Stimulated activated CD4-positive, alpha-beta T cell treated with anti-CD3 and anti-CD28 coated beads, Interleukin-12 subunit alpha, Interleukin-12 subunit beta, amount 100 ng/mL, for 24 hours (primary cell): ENCODE data around the gene DCAF10.
A peak's percentile ranks its signal among the peaks of the same experiment; 100 is the strongest.
"Not testable (repeated sequence)": the region's sequence is repeated elsewhere in the genome, so short reads cannot be mapped to it uniquely, and the experiment has no call there.

Experiments used
- DNase-seq, 2 experiments: peaks; one replicate each; pipeline ENCODE4 v3.0.0-alpha.2; 2020; ENCODE audit warnings: low read depth in 2 of 2

The DCAF10 gene

DNA sequence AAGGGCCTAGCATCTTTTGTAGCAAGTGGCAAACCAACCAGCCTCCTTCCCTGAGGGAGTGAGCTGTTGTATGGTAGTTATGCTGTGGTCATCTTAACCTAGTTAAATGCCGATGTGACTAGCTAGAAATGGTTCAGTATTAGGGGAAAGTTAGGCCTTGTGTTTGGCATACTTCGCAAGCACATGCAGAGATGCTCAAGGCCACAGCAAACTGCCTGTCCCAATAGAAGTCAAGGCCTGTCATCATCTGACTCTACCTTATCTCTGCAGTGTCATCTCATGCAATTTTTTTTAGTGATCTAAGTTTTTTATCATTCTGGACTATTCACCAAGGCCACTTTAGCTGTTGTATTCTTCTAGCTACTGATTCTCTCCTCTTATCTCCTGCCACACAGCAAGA, 10.5 kb upstream of the DCAF10 start:
- no peak for DNase-seq

DNA sequence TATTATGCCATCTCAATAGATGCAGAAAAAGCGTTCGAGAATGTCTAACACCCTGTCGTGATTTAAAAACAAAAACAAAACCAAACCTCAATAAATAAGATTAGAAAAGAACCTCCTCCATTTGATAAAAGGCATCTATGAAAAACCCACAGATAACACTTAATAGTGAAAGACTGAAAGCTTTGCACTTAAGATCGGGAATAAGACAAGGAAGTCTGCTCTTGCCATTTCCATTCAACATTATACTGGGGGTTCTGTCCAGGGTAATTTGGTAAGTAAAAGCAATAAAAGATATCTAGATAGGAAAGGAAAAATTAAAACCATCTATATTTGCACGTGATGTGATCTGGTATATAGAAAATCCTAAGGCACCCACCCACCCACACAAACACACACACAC, 8.5 kb upstream of the DCAF10 start:
- no peak for DNase-seq

DNA sequence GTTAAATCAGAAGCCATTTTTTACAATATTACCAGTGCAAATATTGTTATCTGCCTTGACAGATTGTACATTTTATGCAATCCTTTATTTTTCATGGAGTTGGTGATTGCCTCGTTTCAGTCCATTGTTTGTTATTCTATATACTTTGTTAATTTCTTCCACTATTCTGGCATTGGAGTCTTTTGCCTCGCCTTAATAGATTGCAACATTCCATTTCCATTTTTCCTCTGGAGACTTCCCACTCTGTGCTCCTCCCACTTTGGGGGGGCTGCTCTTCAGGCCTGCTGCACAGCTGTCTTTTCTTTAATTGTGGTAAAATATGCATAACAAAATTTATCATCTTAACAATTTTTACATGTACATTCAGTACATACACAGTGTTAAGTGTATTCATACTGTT, 4.4 kb upstream of the DCAF10 start:
- no peak for DNase-seq

DNA sequence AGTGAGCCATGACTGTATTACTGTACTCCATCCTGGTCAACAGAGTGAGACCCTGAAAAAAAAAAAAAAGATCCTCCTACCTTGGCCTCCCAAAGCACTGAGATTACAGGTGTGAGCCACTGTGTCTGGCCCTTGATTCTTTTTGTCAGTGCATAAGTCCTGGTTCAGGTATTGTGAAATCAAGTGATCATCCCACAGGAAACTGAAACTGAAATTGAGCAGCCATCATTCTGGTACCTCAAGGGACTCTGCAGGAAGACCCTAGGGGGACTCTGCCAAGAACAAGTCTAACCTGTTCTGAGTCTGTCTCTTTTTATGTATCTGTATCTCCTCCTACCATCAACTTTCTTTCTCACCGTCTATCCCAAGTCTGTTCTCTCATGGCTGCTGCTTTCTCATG, 1.9 kb upstream of the DCAF10 start:
- no peak for DNase-seq

DNA sequence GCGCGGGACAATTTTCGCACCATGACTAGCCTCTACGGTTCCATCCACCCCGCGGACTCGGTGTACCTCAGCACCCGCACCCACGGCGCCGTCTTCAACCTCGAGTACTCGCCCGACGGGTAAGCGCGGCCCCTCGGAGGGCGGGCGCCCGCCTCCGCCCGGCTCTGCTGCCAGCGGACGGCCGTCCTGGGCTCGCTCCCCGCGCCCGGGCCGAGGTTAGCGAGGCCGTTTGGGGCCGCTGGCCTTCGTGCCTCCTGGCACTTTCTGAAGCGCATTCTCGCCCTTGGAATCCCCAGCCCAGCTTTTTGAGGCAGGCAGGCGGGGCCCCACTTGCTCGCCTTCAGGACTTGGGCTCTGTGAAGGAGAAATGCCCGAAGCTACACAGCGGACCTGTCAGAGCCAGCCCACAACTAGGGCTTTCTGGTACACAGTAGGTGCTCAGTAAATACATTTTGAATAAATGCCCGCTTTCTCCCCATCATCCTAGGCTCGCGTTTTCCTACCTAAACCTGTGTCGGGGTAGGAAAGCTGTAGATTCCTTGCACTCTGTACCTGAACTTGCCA, 772 bp downstream of the DCAF10 start:
- DNase-seq: peak in 1 of 2 experiments; percentile 28

DNA sequence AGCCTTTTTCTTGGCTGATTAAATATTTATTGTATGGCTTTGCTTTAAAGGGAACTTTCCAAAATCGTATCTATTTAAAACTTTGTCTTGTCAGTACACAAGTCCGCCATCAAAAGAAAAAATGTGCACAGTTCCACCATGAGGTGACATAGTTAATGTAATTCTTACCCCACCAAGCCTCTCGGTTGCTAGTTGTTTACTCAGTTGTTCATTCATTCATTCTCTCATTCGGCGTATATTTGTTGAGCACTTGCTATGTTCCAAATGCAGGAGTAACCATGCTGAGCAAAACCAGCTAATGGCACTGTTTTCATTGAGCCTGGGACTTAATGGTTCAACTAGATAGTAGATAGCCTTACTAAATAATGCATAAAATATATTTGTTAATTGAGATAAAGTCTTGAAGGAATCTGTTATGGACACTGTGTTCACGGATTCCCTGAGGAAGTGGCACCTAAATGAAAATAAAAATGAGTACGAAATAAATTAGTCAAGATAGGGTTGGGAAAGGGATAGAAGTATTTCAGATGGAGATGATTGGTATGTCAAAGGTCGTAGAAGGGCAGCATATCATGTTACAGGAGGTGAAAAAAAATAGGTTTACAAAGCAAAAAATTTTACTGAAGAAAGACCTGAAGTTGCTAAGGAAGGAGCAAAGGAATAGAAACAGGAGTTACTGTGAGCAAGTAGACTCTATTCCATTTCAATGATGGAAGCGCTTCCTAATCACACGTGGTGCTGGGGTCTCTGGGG, 1.5 kb downstream of the DCAF10 start:
- no peak for DNase-seq

DNA sequence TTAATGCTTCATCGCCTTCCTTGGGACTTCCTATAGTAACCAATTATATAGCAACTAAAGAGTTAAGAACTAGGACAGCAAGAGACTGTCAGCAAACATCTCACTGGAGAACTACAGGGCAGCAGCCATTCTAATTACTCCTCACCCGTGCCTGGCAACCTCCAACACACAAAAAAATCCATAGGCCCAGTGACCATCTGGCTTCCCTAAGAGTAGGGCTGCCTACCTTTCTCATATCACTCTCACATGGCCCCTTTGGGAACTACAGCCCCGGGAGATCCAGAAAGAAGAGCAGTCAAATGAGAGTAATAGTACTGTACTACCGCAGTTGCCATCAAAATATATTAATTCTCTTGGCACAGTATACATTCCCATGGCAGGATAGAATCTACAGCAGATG, 5.7 kb downstream of the DCAF10 start:
- no peak for DNase-seq

DNA sequence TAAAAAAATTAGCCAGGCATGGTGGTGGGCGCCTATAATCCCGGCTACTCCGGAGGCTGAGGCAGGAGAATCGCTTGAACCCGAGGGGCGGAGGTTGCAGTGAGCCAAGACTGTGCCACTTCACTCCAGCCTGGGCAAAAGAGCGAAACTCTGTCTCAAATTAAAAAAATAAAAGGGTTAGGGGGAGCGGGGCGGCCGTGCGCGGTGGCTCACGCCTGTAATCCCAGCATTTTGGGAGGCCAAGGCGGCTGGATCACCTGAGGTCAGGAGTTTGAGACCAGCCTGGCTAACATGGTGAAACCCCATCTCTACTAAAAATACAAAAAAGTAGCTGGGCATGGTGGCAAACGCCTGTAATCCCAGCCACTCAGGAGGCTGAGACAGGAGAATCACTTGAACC, 9.1 kb downstream of the DCAF10 start:
- DNase-seq: not testable (repeated sequence)

DNA sequence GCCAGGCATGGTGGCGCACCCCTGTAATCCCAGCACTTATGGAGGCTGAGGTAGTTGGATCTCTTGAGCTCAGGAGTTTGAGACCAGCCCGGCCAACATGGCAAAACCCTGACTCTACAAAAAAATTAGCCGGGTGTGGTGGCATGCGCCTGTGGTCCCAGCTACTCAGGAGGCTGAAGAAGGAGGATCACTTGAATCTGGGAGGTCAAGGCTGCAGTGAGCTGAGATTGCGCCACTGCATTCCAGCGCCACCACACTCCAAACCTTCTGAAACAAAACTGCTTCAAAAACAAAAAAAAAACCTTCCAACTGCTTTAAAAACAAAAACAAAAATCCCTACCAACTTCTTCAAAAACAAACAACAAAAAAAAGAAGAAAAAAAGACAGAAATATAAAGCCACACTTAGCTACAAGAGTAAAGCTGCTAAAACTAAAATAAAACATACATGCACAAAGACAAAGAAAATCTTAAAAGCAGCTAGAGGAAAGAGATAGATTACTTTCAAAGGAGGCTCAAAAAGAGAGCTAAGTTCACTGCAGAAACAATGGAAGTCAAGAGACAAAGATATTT, 11.4 kb downstream of the DCAF10 start:
- DNase-seq: no peak

DNA sequence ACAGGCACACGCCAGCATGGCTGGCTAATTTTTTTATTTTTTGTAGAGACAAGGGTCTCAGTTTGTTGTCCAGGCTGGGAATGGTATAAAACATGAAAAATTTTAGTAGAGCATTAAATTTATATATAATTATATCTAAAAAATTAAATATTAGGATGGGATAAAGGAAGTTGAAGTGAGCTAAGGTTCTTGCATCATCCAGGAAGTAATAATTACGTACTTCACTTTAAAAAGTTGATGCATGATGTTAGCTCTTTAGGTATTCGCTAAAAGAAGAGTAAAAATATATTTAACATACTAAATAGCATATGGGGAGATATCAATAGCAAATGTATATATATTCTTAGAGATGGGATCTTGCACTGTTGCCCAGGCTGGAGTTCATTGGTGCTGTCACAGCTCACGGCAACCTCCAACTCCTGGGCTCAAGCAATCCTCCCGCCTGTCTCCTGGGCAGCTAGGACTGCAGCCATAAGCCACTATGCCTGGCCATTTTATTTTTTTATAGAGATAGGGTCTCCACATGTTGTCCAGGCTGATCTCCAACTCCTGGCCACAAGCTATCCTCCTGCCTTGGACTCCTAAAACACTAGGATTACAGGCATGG, 12.3 kb downstream of the DCAF10 start:
- DNase-seq: no peak

DNA sequence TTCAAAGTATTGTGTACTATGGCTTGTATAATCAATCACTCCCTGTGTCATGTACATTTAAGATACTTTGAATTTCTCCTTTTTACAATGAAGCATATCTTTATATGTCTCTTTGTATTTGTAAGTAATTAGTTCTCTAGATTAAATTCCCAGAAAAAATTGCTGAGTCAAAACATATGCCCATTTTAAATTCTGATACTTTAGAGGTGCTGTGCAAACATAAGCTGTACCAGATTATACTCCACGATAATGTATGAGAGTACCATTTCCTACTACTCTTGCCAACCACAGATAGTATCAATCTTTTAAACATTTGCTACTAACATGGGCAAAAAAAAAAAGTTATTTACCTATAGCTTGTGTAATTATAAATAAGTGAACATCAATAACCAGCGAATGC, 18.3 kb downstream of the DCAF10 start:
- no peak for DNase-seq

DNA sequence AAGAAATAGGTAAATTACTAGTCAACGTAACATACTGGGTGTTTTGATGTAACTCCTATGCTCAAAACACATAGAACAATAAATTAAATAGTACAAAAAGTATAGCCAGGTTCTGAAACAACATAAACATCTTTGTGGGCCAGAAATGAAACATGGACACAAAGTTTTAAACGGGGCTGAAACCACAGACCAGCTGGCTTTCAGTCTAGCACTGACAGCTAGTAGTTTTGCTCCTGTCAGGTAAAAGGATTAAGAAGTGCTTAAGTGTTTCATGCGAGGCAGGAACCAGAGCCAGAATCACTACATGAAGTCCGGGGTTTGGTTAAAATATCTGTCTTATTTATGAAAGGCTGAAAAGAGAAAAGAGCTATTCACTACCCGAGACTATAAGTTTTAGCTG, 19.5 kb downstream of the DCAF10 start:
- DNase-seq: no peak

DNA sequence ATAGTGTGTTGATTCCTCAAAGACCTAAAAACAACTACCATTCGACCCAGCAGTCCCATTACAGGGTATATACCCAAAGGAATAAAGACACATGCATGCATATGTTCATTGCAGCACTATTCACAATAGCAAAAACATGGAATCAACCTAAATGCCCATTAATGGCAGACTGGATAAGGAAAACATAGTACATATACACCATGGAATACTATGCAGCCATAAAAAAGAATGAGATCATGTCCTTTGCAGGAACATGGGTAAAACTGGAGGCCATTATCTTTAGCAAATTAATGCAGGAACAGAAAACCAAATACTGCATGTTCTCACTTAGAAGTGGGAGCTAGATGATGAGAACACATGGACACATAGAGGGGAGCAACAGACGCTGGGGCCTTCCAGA, 24.6 kb downstream of the DCAF10 start:
- DNase-seq: not testable (repeated sequence)

DNA sequence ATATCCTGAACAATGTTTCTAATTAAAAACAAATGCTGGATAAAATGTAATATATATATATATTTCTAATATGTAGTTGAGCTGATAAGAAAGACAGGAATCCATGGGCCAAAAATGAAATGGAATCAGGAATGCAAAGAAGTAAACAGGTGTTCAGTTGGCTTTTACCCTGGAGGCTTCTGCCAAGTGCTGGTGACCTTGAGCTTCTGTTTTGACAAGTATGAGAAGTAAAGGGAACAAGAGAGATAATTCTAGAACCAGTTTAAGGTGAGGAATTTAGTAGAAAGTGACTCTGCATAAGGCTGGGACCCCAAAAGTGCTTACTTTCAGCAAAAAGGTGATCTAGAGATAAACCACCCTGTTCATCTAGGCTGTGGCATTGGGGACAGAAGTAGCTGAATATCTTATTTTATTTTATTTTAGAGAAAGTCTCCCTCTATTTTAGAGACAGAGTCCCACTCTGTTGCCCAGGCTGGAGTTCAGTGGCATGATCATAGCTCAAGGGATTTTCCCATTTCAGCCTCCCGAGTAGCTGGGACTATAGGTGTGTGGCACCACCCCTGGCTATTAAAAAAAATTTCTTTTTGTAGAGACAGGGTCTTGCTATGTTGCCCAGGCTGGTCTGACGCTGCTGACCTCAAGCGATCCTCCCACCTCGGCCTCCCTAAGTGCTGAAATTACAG, 27.0 kb downstream of the DCAF10 start:
- DNase-seq: no peak

DNA sequence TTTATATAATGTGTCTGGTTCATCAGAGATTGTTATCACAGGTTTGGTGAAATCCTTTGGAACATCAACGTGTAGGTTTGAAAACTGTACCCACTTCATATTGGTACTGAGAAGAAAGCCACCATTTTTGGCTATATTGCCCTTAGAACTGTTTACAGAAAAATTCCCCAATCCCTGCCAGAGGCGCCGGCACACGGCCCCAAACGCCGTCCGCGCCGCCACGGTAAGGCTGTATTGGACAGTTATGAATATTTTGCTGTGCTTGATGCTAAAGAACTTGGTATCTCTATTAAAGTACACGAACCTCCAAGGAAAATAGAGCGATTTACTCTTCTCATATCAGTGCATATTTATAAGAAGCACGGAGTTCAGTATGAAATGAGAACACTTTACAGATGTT, 35.2 kb downstream of the DCAF10 start:
- no peak for DNase-seq

DNA sequence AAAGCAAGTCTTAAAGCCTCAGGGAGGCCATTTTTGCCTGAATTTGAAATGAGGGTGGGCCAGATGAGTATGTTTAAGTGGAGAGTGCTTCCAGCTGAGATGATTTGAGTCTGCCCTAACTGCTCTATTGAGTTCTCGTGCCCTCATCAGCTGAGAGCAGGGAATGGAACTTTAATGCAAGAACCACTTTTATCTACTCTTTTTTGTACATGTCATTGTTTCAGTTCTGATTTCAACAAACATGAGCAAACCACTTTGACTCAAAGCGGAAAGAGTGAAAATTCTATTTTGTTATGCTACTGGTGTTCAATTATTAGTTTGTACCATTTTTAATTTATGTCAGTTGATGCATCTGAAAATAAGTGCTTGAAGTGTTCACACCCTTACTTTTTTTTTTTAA, 35.8 kb downstream of the DCAF10 start:
- no peak for DNase-seq

DNA sequence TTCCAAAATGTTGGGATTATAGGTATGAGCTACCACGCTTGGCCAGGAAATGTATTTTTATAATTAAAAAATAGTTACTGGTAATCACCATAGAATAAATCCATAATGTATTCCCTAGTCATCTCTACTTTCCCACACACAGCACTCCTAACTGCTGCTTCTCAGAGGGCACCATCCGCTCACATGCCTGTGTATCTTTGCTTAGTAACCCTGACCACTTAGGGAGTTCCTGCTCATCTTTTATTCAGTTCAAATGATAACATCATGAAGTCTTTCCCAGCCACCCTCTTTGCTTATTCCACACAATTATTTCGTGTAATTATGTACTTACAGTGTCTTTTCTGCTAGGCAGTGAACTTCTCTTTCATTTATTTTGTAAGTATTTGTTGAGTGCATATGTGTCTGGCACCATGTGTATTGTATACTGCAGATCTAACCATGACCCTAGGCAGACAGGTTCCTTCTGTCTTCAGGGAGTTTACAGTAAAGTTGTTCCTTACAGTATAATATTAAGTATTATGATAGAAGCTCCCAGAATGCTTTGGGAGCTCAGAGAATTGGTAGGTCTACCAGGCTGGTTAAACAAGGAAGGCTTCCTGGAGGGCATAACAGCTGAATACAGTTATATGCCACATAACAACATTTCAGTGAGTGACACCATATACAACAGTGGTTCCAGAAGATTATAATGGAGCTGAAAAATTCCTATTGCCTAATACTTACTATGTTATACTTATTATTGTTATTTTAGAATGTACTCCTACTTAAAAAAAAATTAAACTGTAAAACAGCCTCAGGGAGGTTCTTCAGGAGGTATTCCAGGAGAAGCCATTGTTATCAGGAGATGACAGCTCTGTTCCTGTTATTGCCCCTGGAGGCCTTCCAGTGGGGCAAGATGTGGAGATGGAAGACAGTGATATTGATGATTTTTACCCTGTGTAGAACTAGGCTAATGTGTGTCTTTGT, 39.2 kb downstream of the DCAF10 start:
- no peak for DNase-seq

DNA sequence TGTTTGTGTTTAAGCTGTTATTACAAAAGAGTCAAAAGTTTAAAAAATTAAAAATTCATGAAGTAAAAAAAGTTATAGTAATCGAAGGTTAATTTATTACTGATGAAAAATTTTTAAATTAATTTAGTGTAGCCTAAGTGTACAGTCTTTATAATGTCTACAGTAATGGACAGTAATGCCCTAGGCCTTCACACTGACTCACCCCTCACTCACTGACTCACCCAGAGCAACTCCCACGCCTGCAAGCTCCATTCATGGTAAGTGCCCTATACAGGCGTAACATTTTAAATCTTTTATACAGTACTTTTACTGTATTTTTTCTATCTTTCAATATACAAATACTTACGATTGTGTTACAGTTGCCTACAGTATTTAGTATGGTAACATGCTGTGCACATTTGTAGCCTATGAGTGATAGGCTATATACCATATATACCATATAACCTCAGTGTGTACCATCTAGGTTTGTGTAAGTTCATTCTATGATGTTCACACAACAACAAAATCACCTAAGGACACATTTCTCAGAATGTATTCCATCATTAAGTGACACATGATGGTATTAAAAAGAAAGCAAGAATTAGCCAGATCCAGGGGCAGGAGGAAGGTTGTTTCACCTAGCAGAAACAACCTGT, 40.1 kb downstream of the DCAF10 start:
- no peak for DNase-seq

DNA sequence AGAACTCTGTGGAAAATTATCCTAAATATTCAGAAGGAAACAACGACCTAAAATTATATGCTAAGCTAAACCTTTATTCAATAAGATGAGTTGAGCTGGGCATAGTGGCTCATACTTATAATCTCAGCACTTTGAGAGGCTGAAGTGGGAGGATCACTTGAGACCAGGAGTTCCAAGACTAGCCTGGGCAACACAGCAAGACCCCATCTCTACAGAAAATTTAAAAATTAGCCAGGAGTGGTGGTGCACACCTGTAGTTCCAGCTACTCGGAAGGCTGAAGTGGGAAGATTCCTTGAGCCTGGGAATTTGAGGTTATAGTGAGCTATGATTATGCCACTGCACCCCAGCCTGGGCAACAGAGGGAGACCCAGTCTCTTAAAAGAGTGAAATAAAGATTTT, 51.6 kb downstream of the DCAF10 start:
- DNase-seq: no peak

DNA sequence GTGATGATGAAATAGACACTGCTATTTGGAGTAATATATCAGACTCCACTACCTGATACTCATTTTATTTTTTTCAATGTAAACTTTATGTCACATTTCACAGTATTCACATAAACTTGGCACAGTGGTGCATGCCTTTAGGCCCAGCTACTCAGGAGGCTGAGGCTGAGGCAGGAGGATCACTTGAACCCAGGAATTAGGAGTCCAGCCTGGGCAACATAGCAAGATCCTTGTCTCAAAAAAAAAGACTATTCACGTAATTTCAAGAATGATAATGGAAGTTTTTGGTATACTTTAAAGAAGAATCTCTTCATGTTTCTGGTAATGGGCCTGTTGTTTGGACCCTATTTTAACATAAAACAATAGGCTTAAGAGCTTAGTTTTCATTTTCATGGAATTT, 56.0 kb downstream of the DCAF10 start:
- DNase-seq: no peak

DNA sequence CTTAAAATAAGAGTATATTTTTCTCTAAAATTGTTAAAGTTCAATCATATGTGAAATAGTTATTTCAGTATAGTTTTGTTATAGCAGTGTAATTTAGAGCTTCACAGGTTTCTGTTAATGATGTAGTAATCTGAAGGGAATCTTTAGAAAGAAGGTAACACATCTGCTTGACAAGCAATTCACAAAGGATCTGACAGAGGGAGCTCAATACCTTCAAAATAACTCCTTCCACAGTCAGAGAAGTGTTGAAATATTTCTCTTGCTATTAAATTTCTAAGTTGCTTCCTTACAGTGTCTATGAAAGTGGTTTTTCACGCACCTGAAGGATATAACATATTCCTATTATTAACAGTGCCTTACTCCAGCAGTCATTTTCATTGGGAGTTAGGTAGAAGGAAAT, 58.4 kb downstream of the DCAF10 start:
- DNase-seq: no peak
